ENCODE data around the gene TSHZ2.

- TF ChIP-seq MAX (CRISPR knock-in tag; IDR thresholded peaks at IDR 0.05), result no peak
- no peak for TF ChIP-seq REST (IDR thresholded peaks at IDR 0.05; ENCODE audit: borderline replicate concordance)
- TF ChIP-seq REST (CRISPR knock-in tag; IDR thresholded peaks at IDR 0.05; ENCODE audit: low read depth), result no peak
Measured at GRCh38 chr20:53312957-53313356, 340.8 kb downstream of the TSHZ2 start.
